OCI-LY7 (cell line): ENCODE results near the gene CRY2.

Source experiments
- EZH2phosphoT487 ChIP-seq: fragments of 200-600 bp; sonication (generic); IDR thresholded peaks from 2 replicates; pipeline ENCODE4 v1.6.1; 2018; ENCODE audit warnings: low read depth, borderline replicate concordance, mild to moderate bottlenecking, mixed run types, antibody characterized with exemption, low read length, moderate library complexity, mixed read lengths
- TF ChIP-seq, protein P1 (sequence below): fragments of 200-600 bp; sonication (generic); conservative IDR thresholded peaks from 2 replicates; pipeline ENCODE4 v1.5.1; 2014; ENCODE audit warnings: mild to moderate bottlenecking, antibody characterized with exemption, low read length, moderate library complexity, mixed read lengths

DNA sequence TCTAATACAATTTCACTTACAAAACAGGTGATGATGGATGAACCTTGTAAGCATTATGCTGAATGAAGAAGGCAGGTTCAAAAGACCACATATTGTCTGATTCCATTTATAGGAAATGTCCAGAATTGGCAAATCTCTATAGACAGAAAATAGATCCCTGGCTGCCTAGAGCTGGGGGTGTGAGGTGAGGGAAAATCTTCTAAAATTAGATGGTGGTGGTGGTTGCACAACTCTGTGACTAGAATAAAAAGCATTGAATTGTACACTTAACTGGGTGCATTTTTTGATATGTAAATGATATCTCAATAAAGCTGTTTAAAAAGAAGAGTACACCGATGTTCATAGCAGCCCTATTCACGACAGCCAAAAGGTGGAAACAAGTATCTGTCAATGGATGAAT lies 16.7 kb upstream of the CRY2 start:
- TF ChIP-seq, protein P1, sequence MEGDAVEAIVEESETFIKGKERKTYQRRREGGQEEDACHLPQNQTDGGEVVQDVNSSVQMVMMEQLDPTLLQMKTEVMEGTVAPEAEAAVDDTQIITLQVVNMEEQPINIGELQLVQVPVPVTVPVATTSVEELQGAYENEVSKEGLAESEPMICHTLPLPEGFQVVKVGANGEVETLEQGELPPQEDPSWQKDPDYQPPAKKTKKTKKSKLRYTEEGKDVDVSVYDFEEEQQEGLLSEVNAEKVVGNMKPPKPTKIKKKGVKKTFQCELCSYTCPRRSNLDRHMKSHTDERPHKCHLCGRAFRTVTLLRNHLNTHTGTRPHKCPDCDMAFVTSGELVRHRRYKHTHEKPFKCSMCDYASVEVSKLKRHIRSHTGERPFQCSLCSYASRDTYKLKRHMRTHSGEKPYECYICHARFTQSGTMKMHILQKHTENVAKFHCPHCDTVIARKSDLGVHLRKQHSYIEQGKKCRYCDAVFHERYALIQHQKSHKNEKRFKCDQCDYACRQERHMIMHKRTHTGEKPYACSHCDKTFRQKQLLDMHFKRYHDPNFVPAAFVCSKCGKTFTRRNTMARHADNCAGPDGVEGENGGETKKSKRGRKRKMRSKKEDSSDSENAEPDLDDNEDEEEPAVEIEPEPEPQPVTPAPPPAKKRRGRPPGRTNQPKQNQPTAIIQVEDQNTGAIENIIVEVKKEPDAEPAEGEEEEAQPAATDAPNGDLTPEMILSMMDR: no peak
- TF ChIP-seq EZH2phosphoT487: no peak
